Endothelial cell of umbilical vein (primary cell): ENCODE data around the gene ERLIN1.

Experiments
- EZH2 ChIP-seq: IDR thresholded peaks from 2 replicates; pipeline ENCODE4 v1.6.1; 2012; ENCODE audit warnings: borderline replicate concordance, low read depth, mild to moderate bottlenecking, moderate library complexity, low read length, inconsistent platforms; ENCODE audit not compliant: severe bottlenecking
- FOS ChIP-seq: IDR thresholded peaks from 2 replicates; pipeline ENCODE4 v1.6.1; 2011; ENCODE audit warnings: mild to moderate bottlenecking, low read length, moderate library complexity, borderline replicate concordance; ENCODE audit not compliant: insufficient read depth
- GATA2 ChIP-seq: IDR thresholded peaks from 2 replicates; pipeline ENCODE4 v1.7.0; 2011; ENCODE audit warnings: low read depth, mild to moderate bottlenecking, moderate library complexity, mixed read lengths, low read length; ENCODE audit not compliant: insufficient read length, insufficient read depth
- POLR2A ChIP-seq: IDR thresholded peaks from 2 replicates; pipeline ENCODE4 v1.6.1; 2012; ENCODE audit warnings: low read depth, mild to moderate bottlenecking, control low read depth, low read length
- POLR2AphosphoS5 ChIP-seq: IDR thresholded peaks from 2 replicates; pipeline ENCODE4 v1.6.1; 2012; ENCODE audit warnings: low read depth, mild to moderate bottlenecking, control low read depth, low read length, moderate library complexity; ENCODE audit not compliant: insufficient read depth
- TF ChIP-seq, protein P1 (sequence below), 2 donors: IDR thresholded peaks; 1 replicate in 1 of 2; 2 replicates in 1 of 2; pipeline ENCODE4 v1.5.1; 2011; ENCODE audit warnings: low read length in 2 of 2, mild to moderate bottlenecking in 2 of 2, moderate library complexity in 2 of 2, control low read depth in 1 of 2, inconsistent platforms in 1 of 2, low read depth in 1 of 2; ENCODE audit not compliant: insufficient read depth in 1 of 2; ENCODE audit errors: extremely low read depth in 1 of 2
- TF ChIP-seq, protein P2 (sequence below): IDR thresholded peaks from 2 replicates; pipeline ENCODE4 v1.6.1; 2011; ENCODE audit not compliant: insufficient read depth, insufficient read length

DNA sequence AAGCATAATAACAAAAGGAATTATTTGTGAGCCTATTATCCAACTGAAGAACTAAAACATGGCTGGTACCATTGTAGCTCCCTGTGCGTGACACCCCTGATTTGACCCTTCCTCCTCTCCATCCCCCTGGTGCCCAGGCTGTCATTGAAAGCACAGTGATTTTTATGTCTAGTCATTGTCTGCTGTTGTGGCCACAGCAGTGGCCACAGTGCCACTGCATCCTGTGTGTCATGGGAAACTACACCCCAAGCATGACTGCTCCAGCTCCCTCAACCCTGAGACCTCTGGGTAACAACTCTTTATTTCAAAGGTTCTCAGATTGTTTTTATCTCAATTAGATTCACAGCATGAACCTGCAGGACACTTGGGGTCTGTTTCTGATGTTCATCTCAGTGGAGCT, 52.0 kb downstream of the ERLIN1 start:
- TF ChIP-seq, protein P1, sequence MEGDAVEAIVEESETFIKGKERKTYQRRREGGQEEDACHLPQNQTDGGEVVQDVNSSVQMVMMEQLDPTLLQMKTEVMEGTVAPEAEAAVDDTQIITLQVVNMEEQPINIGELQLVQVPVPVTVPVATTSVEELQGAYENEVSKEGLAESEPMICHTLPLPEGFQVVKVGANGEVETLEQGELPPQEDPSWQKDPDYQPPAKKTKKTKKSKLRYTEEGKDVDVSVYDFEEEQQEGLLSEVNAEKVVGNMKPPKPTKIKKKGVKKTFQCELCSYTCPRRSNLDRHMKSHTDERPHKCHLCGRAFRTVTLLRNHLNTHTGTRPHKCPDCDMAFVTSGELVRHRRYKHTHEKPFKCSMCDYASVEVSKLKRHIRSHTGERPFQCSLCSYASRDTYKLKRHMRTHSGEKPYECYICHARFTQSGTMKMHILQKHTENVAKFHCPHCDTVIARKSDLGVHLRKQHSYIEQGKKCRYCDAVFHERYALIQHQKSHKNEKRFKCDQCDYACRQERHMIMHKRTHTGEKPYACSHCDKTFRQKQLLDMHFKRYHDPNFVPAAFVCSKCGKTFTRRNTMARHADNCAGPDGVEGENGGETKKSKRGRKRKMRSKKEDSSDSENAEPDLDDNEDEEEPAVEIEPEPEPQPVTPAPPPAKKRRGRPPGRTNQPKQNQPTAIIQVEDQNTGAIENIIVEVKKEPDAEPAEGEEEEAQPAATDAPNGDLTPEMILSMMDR (IDR thresholded peaks at IDR 0.05; ENCODE audit: extremely low read depth in 1 of 2, insufficient read depth in 1 of 2, low read depth in 1 of 2, low read length in 2 of 2), result no peak
- TF ChIP-seq POLR2A (no peak), FOS (no peak), POLR2AphosphoS5 (no peak), GATA2 (no peak), EZH2 (no peak)
- TF ChIP-seq, protein P2, sequence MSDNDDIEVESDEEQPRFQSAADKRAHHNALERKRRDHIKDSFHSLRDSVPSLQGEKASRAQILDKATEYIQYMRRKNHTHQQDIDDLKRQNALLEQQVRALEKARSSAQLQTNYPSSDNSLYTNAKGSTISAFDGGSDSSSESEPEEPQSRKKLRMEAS, result no peak
